GM21619 (cell line): ENCODE data around the gene PDE4C.

ENCODE experiments used
- ATAC-seq: cut with Tn5 transposase; IDR thresholded peaks from one replicate; pipeline ENCODE4 v1.9.1; 2021; ENCODE audit not compliant: unreplicated experiment

Gene PDE4C

GRCh38 chr19:18202397-18202777 lies 23.9 kb downstream of the PDE4C start:
- no peak for ATAC-seq

GRCh38 chr19:18198374-18198773 lies 27.9 kb downstream of the PDE4C start:
- no peak for ATAC-seq

- no peak for ATAC-seq
These were observed 28.3 kb downstream of the PDE4C start for GRCh38 chr19:18197941-18198340.

- ATAC-seq: no peak
These were observed 28.9 kb downstream of the PDE4C start for GRCh38 chr19:18197306-18197705.

- no peak for ATAC-seq
These were observed 29.8 kb downstream of the PDE4C start for GRCh38 chr19:18196511-18196845.

GRCh38 chr19:18194554-18195238 lies 31.5 kb downstream of the PDE4C start:
- no peak for ATAC-seq

GRCh38 chr19:18194181-18194530 lies 32.1 kb downstream of the PDE4C start:
- ATAC-seq: no peak

GRCh38 chr19:18193388-18194180 lies 32.7 kb downstream of the PDE4C start:
- no peak for ATAC-seq

GRCh38 chr19:18192673-18193387 lies 33.4 kb downstream of the PDE4C start, which contains the start of gene MPV17L2:
Gene MPV17L2 (plus strand): TSS chr19:18193218. CDS start chr19:18193282, 64 bp downstream.
- ATAC-seq: peak; percentile 76

GRCh38 chr19:18191640-18192062 lies 34.6 kb downstream of the PDE4C start:
- ATAC-seq: no peak

- no peak for ATAC-seq
These were observed 36.0 kb downstream of the PDE4C start for GRCh38 chr19:18190278-18190677.

GRCh38 chr19:18185538-18185937 lies 40.7 kb downstream of the PDE4C start:
- ATAC-seq: no peak

- no peak for ATAC-seq
These were observed 42.7 kb downstream of the PDE4C start for GRCh38 chr19:18183529-18183928.

- ATAC-seq: no peak
These were observed 46.3 kb downstream of the PDE4C start for GRCh38 chr19:18179957-18180356.

- ATAC-seq: no peak
These were observed 49.6 kb downstream of the PDE4C start for GRCh38 chr19:18176367-18177310.

- no peak for ATAC-seq
These were observed 51.3 kb downstream of the PDE4C start for GRCh38 chr19:18174983-18175382.
